ENCODE data around the gene ASGR1. TPM values are rescaled to one million over a fixed set of nuclear protein-coding genes. Genes with fewer than 3 reads are reported as not detected.

Gene ASGR1
- 0.42 to 0.98 TPM (median 0.77 TPM) in 5 replicates for total RNA-seq (2022; extraction: Qiagen RNA extraction)

DNA sequence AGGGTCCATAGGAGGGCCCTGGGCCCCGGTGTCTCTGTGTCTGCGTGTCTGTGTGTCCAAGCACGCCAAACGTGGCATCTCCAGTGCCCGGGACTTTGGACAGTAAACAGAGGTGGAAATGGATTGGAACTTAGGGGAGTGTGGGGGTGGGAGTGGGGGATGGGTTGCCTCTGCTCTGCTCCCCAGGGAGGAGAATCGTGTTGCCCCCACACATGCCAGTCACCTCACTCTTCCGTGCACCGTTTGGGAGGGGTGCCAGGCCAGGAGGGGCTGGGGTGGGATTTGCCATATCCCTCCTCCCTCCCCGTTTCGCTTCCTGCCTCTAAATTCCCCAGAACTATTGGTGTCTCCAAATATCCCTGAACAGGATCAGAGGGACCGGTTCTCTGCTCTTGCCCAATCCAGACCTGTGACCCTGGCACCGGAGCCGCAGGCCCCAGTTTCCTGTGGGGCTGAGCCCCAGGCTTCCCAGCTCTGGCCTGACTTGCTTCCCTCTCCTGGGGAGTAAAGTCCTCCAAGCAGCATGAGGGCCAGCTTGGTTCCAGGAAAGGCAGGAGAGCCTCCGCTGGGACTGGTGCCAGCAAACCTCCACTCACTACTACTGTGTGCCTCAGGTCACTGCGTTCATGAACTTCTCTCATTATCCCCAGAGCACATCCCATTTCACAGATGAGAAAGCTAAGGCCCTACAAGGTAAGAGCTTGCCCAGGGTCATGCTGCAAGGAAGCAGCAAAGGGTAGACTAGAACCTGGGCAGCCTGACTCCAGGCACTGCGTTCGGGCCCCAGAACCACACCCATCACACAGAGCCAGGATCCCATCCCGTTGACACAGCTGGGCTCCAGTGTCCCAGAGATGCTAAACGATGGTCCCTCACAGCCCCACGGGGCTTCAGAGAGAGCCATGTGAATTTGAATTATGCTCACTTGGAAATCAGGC lies at the start of gene ASGR1:
Gene ASGR1 (minus strand): TSS at position 54 of the 938 bp plus-strand sequence. CDS start 807 bp downstream, outside the sequence.

GRCh38 chr17:7219812-7220592 lies 40.8 kb upstream of the ASGR1 start, which contains the start of the genes ACADVL and DLG4:
TSS of gene ACADVL (plus strand) at chr17:7219938. CDS start at chr17:7219985, 47 bp downstream.
TSS of gene DLG4 (minus strand) at chr17:7219836.

Other genes with a start within 250 kb of the ASGR1 start
- gene ALOX12, start 183.3 kb downstream of the ASGR1 start, total RNA-seq (2022; extraction: Qiagen RNA extraction): not detected in 5 replicates
- 442 to 503 TPM (median 469 TPM) in 5 replicates for gene RNASEK, start 166.7 kb downstream of the ASGR1 start, total RNA-seq (2022; extraction: Qiagen RNA extraction)
- gene BCL6B, start 156.3 kb downstream of the ASGR1 start, total RNA-seq (2022; extraction: Qiagen RNA extraction): not detected in 5 replicates
- gene SLC16A13, start 143.4 kb downstream of the ASGR1 start, total RNA-seq (2022; extraction: Qiagen RNA extraction): 5.9 to 11.0 TPM (median 9.2 TPM) in 5 replicates
- gene SLC16A11, start 135.3 kb downstream of the ASGR1 start, total RNA-seq (2022; extraction: Qiagen RNA extraction): 0.15 TPM in 1 of 5 replicates, not detected in the others
- not detected in 5 replicates for gene CLEC10A, start 99.1 kb downstream of the ASGR1 start, total RNA-seq (2022; extraction: Qiagen RNA extraction)
- not detected in 5 replicates for gene ASGR2, start 64.5 kb downstream of the ASGR1 start, total RNA-seq (2022; extraction: Qiagen RNA extraction)
- gene DLG4, start 40.5 kb upstream of the ASGR1 start, total RNA-seq (2022; extraction: Qiagen RNA extraction): 4.5 to 7.6 TPM (median 6.4 TPM) in 5 replicates
- gene ACADVL, start 40.6 kb upstream of the ASGR1 start, total RNA-seq (2022; extraction: Qiagen RNA extraction): 266 to 442 TPM (median 389 TPM) in 5 replicates
- gene DVL2, start 55.1 kb upstream of the ASGR1 start, total RNA-seq (2022; extraction: Qiagen RNA extraction): 33.5 to 47.2 TPM (median 44.9 TPM) in 5 replicates
- 93.9 to 117 TPM (median 104 TPM) in 5 replicates for gene PHF23, start 60.1 kb upstream of the ASGR1 start, total RNA-seq (2022; extraction: Qiagen RNA extraction)
- gene GABARAP, start 63.1 kb upstream of the ASGR1 start, total RNA-seq (2022; extraction: Qiagen RNA extraction): 596 to 790 TPM (median 609 TPM) in 5 replicates
- gene CTDNEP1, start 72.4 kb upstream of the ASGR1 start, total RNA-seq (2022; extraction: Qiagen RNA extraction): 218 to 267 TPM (median 246 TPM) in 5 replicates
- gene ELP5, start 72.8 kb upstream of the ASGR1 start, total RNA-seq (2022; extraction: Qiagen RNA extraction): 140 to 161 TPM (median 146 TPM) in 5 replicates
- 1.9 to 3.2 TPM (median 2.6 TPM) in 5 replicates for gene CLDN7, start 83.1 kb upstream of the ASGR1 start, total RNA-seq (2022; extraction: Qiagen RNA extraction)
- gene SLC2A4, start 102.3 kb upstream of the ASGR1 start, total RNA-seq (2022; extraction: Qiagen RNA extraction): 0.30 to 0.69 TPM (median 0.60 TPM) in 5 replicates
- 0.45 to 0.76 TPM (median 0.57 TPM) in 5 replicates for gene YBX2, start 115.3 kb upstream of the ASGR1 start, total RNA-seq (2022; extraction: Qiagen RNA extraction)
- gene EIF5A, start 128.3 kb upstream of the ASGR1 start, total RNA-seq (2022; extraction: Qiagen RNA extraction): 1,536 to 1,701 TPM (median 1,628 TPM) in 5 replicates
- 82.4 to 111 TPM (median 103 TPM) in 5 replicates for gene GPS2, start 136.0 kb upstream of the ASGR1 start, total RNA-seq (2022; extraction: Qiagen RNA extraction)
- gene NEURL4, start 150.0 kb upstream of the ASGR1 start, total RNA-seq (2022; extraction: Qiagen RNA extraction): 15.2 to 33.7 TPM (median 30.6 TPM) in 5 replicates
- 1.4 to 3.6 TPM (median 2.7 TPM) in 5 replicates for gene ACAP1, start 157.2 kb upstream of the ASGR1 start, total RNA-seq (2022; extraction: Qiagen RNA extraction)
- gene KCTD11, start 172.8 kb upstream of the ASGR1 start, total RNA-seq (2022; extraction: Qiagen RNA extraction): 9.7 to 12.6 TPM (median 11.4 TPM) in 5 replicates
- not detected in 5 replicates for gene TMEM95, start 175.8 kb upstream of the ASGR1 start, total RNA-seq (2022; extraction: Qiagen RNA extraction)
- 1.1 to 1.5 TPM (median 1.3 TPM) in 5 replicates for gene TNK1, start 201.7 kb upstream of the ASGR1 start, total RNA-seq (2022; extraction: Qiagen RNA extraction)
- gene PLSCR3, start 215.2 kb upstream of the ASGR1 start, total RNA-seq (2022; extraction: Qiagen RNA extraction): 36.7 to 50.6 TPM (median 41.6 TPM) in 5 replicates
- gene TMEM256, start 224.7 kb upstream of the ASGR1 start, total RNA-seq (2022; extraction: Qiagen RNA extraction): 204 to 220 TPM (median 207 TPM) in 5 replicates
- 11.3 to 19.7 TPM (median 17.9 TPM) in 5 replicates for gene NLGN2, start 228.5 kb upstream of the ASGR1 start, total RNA-seq (2022; extraction: Qiagen RNA extraction)
- 0.09 to 0.18 TPM (median 0.12 TPM) in 4 of 5 replicates, not detected in the other for gene SPEM1, start 241.0 kb upstream of the ASGR1 start, total RNA-seq (2022; extraction: Qiagen RNA extraction)
- gene SPEM2, start 246.2 kb upstream of the ASGR1 start, total RNA-seq (2022; extraction: Qiagen RNA extraction): 0.13 to 0.18 TPM in 2 of 5 replicates, not detected in the others
- gene SPEM3, start 249.5 kb upstream of the ASGR1 start, total RNA-seq (2022; extraction: Qiagen RNA extraction): 0.02 to 0.05 TPM (median 0.04 TPM) in 3 of 5 replicates, not detected in the others

Data from A549 treated with dexamethasone at 1 μM for 4 hours (cell line).